NCI-H510A treated with DMSO at 0.1 percent for 48 hours (cell line): ENCODE measurements around the gene AARS2.

ENCODE experiments used
- DNase-seq: peaks from one replicate; lab custom pipeline; 2025; lab: John Stamatoyannopoulos, UW

AARS2 gene

GRCh38 chr6:44262467-44263353, 50.4 kb downstream of the AARS2 start:
- no peak for DNase-seq

GRCh38 chr6:44261581-44261980, 51.6 kb downstream of the AARS2 start:
- DNase-seq = no peak

- no peak for DNase-seq
Measured at GRCh38 chr6:44260451-44261297, 52.5 kb downstream of the AARS2 start.

- DNase-seq = no peak
Measured at GRCh38 chr6:44260011-44260410, 53.1 kb downstream of the AARS2 start.

GRCh38 chr6:44258921-44259320, 54.2 kb downstream of the AARS2 start:
- no peak for DNase-seq

GRCh38 chr6:44258325-44258863, 54.8 kb downstream of the AARS2 start:
- no peak for DNase-seq

GRCh38 chr6:44257753-44258324, 55.3 kb downstream of the AARS2 start:
- no peak for DNase-seq

- peak; percentile 77 for DNase-seq
Measured at GRCh38 chr6:44257025-44257752, 56.0 kb downstream of the AARS2 start, which contains the start of gene SLC35B2. TSS of gene SLC35B2 (minus strand) at chr6:44257528. CDS start at chr6:44257410, 118 bp downstream.

- DNase-seq = no peak
Measured at GRCh38 chr6:44256775-44257024, 56.4 kb downstream of the AARS2 start.

GRCh38 chr6:44255871-44256774, 57.0 kb downstream of the AARS2 start:
- peak; percentile 66 for DNase-seq

GRCh38 chr6:44255105-44255808, 57.9 kb downstream of the AARS2 start:
- no peak for DNase-seq

GRCh38 chr6:44254191-44255104, 58.7 kb downstream of the AARS2 start:
- no peak for DNase-seq

GRCh38 chr6:44253307-44254101, 59.6 kb downstream of the AARS2 start:
- DNase-seq = peak; percentile 54

GRCh38 chr6:44251576-44252524, 61.3 kb downstream of the AARS2 start:
- no peak for DNase-seq

- no peak for DNase-seq
Measured at GRCh38 chr6:44250718-44251123, 62.4 kb downstream of the AARS2 start.

GRCh38 chr6:44250067-44250717, 63.0 kb downstream of the AARS2 start:
- no peak for DNase-seq
